K562 (cell line): ENCODE measurements around the gene OBSL1. TPM values are rescaled to one million over a fixed set of nuclear protein-coding genes. Genes with fewer than 3 reads are reported as not detected.

Source experiments
- ADNP ChIP-seq: fragments of 200-800 bp; sonication (Bioruptor generic); IDR thresholded peaks from 2 replicates; pipeline ENCODE4 v1.6.1; 2016; ENCODE audit warnings: missing genetic modification characterization, missing compliant biosample characterization
- AFF4 ChIP-seq: sonication (generic); formaldehyde crosslinking; IDR thresholded peaks from 2 replicates; pipeline ENCODE4 v1.8.0; 2023; ENCODE audit warnings: mild to moderate bottlenecking, missing genetic modification reagents
- ARID3A ChIP-seq: IDR thresholded peaks from 2 replicates; pipeline ENCODE4 v1.6.1; 2012; ENCODE audit warnings: low read depth, low read length, improper control_type of control experiment, borderline replicate concordance
- CGGBP1 ChIP-seq: fragments of 250-450 bp; sonication (Bioruptor Pico); IDR thresholded peaks from 2 replicates; pipeline ENCODE4 v1.9.0; 2021; ENCODE audit warnings: mild to moderate bottlenecking
- DLX4 ChIP-seq: fragments of 250-450 bp; sonication (Bioruptor Pico); IDR thresholded peaks from 2 replicates; pipeline ENCODE4 v1.6.1; 2021; ENCODE audit warnings: mild to moderate bottlenecking
- ERF ChIP-seq: fragments of 450-650 bp; formaldehyde crosslinking; IDR thresholded peaks from 2 replicates; pipeline ENCODE4 v1.4.0; 2020; ENCODE audit warnings: mild to moderate bottlenecking, mixed read lengths
- GATAD2B ChIP-seq: fragments of 450-650 bp; IDR thresholded peaks from 2 replicates; pipeline ENCODE4 v1.6.1; 2017; ENCODE audit warnings: mild to moderate bottlenecking, borderline replicate concordance
- HDAC1 ChIP-seq, 2 experiments: fragments of 450-650 bp; IDR thresholded peaks; 2 replicates each; pipeline ENCODE4 v1.6.1; 2016 to 2017; ENCODE audit warnings: inconsistent platforms in 1 of 2, mild to moderate bottlenecking in 1 of 2, moderate library complexity in 1 of 2
- MLLT1 ChIP-seq, 2 experiments: fragments of 450-650 bp; IDR thresholded peaks; 2 replicates each; pipeline ENCODE4 v1.6.1; 2016
- PML ChIP-seq: IDR thresholded peaks from 2 replicates; pipeline ENCODE4 v1.6.1; 2012; ENCODE audit warnings: low read length, inconsistent platforms
- PPARD ChIP-seq: fragments of 250-450 bp; sonication (Bioruptor Pico); IDR thresholded peaks from 2 replicates; pipeline ENCODE4 v1.8.0; 2022; ENCODE audit warnings: inconsistent platforms, mild to moderate bottlenecking, moderate library complexity
- RBFOX2 ChIP-seq: fragments of 200-400 bp; formaldehyde crosslinking; IDR thresholded peaks from 2 replicates; pipeline ENCODE4 v1.6.1; 2017; ENCODE audit warnings: low read depth, mild to moderate bottlenecking, low read length, moderate library complexity
- SP1 ChIP-seq: sonication (generic); formaldehyde crosslinking; IDR thresholded peaks from 2 replicates; pipeline ENCODE4 v1.8.1; 2022; ENCODE audit warnings: mild to moderate bottlenecking, missing genetic modification reagents
- SREBF2 ChIP-seq: sonication (generic); formaldehyde crosslinking; IDR thresholded peaks from 2 replicates; pipeline ENCODE4 v1.4.0; 2020; ENCODE audit warnings: mild to moderate bottlenecking, missing genetic modification reagents
- STAT5B ChIP-seq: fragments of 250-450 bp; sonication (Bioruptor Pico); IDR thresholded peaks from 2 replicates; pipeline ENCODE4 v1.8.0; 2021; ENCODE audit warnings: mild to moderate bottlenecking, inconsistent platforms
- TCF15 ChIP-seq: fragments of 250-450 bp; sonication (Bioruptor Pico); IDR thresholded peaks from 2 replicates; pipeline ENCODE4 v1.8.0; 2022; ENCODE audit warnings: moderate library complexity, mild to moderate bottlenecking, inconsistent platforms
- ZNF239 ChIP-seq: fragments of 250-450 bp; sonication (Bioruptor Pico); IDR thresholded peaks from 2 replicates; pipeline ENCODE4 v1.4.0; 2020; ENCODE audit warnings: mild to moderate bottlenecking
- ZNF24 ChIP-seq: fragments of 450-650 bp; IDR thresholded peaks from 2 replicates; pipeline ENCODE4 v1.6.1; 2016
- ZNF354B ChIP-seq: fragments of 250-450 bp; sonication (Bioruptor Pico); IDR thresholded peaks from 2 replicates; pipeline ENCODE4 v1.4.0; 2020
- ZNF436 ChIP-seq: fragments of 250-450, 450-650 bp; sonication (Bioruptor Pico); formaldehyde crosslinking; IDR thresholded peaks from 2 replicates; pipeline ENCODE4 v1.7.0; 2020; ENCODE audit warnings: mild to moderate bottlenecking
- ZNF778 ChIP-seq: fragments of 450-650 bp; formaldehyde crosslinking; IDR thresholded peaks from 2 replicates; pipeline ENCODE4 v1.4.0; 2020; ENCODE audit warnings: mild to moderate bottlenecking, moderate library complexity
- polyA plus RNA-seq, 8 experiments: library from polyadenylated mRNA; depleted of rRNA in 4 of 8; stranded (reverse) in 5 of 8; unstranded in 3 of 8; fragments of >200 nt; fragmentation: Nextera tagmentation in 2 of 8; fragmentation: Illumina TruSeq in 1 of 8; extraction: Ambion mirVana in 2 of 8; extraction: Trizol in 1 of 8; gene quantifications; 2 replicates each; pipeline versions ENCODE4 v1.2.1 to v1.2.3, GENCODE V29; 2011 to 2014; ENCODE audit warnings: inconsistent platforms in 1 of 8, missing spikeins in 1 of 8
- total RNA-seq, 7 experiments: library from RNA; depleted of rRNA in 6 of 7; stranded (reverse); fragments of >200 nt in 6 of 7; fragmentation: Illumina TruSeq in 2 of 7; extraction: Trizol in 2 of 7; gene quantifications; 2 replicates each; pipeline versions ENCODE4 v1.2.1 to v1.2.3, GENCODE V29; 2011 to 2021; ENCODE audit warnings: low replicate concordance in 1 of 7

Gene OBSL1
- total and polyA plus RNA-seq, 9 of the 15 experiments (the other 6 are each of a cell fraction or from before 2014, with no cell fraction given) = 1.2 to 26.6 (median 8.6) TPM

- TF ChIP-seq TCF15 (CRISPR knock-in tag) = no peak
- TF ChIP-seq PML = no peak
- no peak for TF ChIP-seq ZNF24
- no peak for TF ChIP-seq ERF (CRISPR knock-in tag)
- TF ChIP-seq ADNP = peak; percentile 91
- no peak for TF ChIP-seq STAT5B
- TF ChIP-seq ARID3A = no peak
- TF ChIP-seq ZNF354B (CRISPR knock-in tag) = no peak
- TF ChIP-seq ZNF778 (CRISPR knock-in tag) = no peak
- TF ChIP-seq CGGBP1 (CRISPR knock-in tag) = no peak
- peak; percentile 78 for TF ChIP-seq RBFOX2
- TF ChIP-seq AFF4 = no peak
- no peak for TF ChIP-seq PPARD (CRISPR knock-in tag)
- TF ChIP-seq DLX4 (CRISPR knock-in tag) = no peak
- TF ChIP-seq SREBF2 (CRISPR knock-in tag) = no peak
- TF ChIP-seq HDAC1 (IDR thresholded peaks at IDR 0.05) = peak in 1 of 2 experiments; percentile 75; a peak in 2 of 4 replicates
- 0 out of 2 replicates have a peak, but pooled peaks have one; percentile 57 for TF ChIP-seq GATAD2B
- no peak for TF ChIP-seq SP1
- TF ChIP-seq MLLT1 (IDR thresholded peaks at IDR 0.05) = no peak
- no peak for TF ChIP-seq ZNF436 (CRISPR knock-in tag)
- no peak for TF ChIP-seq ZNF239 (CRISPR knock-in tag)
Measured at GRCh38 chr2:219522111-219523030, 49.0 kb downstream of the OBSL1 start (continued).
